ENCODE measurements around the gene RYR3. TPM values are rescaled to one million over a fixed set of nuclear protein-coding genes. Genes with fewer than 3 reads are reported as not detected.

RYR3 gene
- total RNA-seq, 1 donor from 2014 or later = 0.07 TPM

DNA sequence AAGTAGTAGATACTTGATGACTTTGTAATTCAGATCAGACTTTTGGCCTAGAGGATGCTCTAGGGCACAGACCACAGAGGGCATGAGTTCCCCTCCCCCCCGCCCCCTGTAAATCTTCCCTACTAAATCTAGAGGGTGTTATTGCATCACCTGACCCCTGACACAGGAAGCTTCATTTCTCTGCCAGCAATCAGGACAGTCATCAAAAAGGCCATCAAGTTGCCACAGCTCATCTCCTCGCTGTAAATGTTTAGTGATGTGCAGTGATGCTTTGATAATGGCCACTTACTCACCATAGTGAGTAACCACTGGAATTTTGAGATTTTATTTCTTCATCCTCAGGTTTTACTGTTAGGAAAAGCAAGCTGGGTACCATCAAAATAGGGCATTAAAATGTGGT lies 368.3 kb downstream of the RYR3 start:
- Mint-ChIP-seq H3K27me3 (ENCODE audit: low read depth) (peaks cover 40% of the 10 kb centered on the region), H3K4me3 (ENCODE audit: unreplicated experiment) (no peak overlapping the region), H3K36me3 (ENCODE audit: low read depth) (no peaks in the 10 kb centered on the region), H3K27ac (ENCODE audit: unreplicated experiment) (no peak overlapping the region), H3K4me1 (ENCODE audit: low read depth) (no peaks in the 10 kb centered on the region), H3K9me3 (ENCODE audit: low read depth) (no peaks in the 10 kb centered on the region)
- TF ChIP-seq, protein P1, sequence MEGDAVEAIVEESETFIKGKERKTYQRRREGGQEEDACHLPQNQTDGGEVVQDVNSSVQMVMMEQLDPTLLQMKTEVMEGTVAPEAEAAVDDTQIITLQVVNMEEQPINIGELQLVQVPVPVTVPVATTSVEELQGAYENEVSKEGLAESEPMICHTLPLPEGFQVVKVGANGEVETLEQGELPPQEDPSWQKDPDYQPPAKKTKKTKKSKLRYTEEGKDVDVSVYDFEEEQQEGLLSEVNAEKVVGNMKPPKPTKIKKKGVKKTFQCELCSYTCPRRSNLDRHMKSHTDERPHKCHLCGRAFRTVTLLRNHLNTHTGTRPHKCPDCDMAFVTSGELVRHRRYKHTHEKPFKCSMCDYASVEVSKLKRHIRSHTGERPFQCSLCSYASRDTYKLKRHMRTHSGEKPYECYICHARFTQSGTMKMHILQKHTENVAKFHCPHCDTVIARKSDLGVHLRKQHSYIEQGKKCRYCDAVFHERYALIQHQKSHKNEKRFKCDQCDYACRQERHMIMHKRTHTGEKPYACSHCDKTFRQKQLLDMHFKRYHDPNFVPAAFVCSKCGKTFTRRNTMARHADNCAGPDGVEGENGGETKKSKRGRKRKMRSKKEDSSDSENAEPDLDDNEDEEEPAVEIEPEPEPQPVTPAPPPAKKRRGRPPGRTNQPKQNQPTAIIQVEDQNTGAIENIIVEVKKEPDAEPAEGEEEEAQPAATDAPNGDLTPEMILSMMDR (IDR thresholded peaks at IDR 0.05) = no peak
- no peak for DNase-seq (ENCODE audit: low spot score)

DNA sequence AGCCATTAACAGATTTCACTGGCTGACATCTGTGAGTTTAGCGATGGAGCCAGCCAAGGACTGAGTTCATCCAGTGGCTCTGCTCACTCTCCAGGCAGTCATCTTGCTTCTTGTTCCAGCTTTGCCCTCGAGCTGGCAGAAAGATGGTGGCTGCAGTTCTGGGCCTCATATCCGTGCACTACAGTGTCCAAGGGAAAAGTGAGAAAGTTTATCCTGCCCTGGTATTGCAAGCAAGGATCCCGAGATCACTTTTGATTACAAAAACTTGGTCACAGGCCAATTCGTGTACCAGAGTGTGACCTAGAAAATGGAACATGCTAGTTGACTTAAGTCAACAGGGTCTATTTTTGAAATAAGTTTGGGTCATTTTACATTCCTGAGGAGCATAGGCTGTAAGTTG lies 369.6 kb downstream of the RYR3 start:
- TF ChIP-seq, protein P1 (IDR thresholded peaks at IDR 0.05) = no peak
- H3K36me3 Mint-ChIP-seq (ENCODE audit: low read depth) = no peaks in the 10 kb centered on the region

DNA sequence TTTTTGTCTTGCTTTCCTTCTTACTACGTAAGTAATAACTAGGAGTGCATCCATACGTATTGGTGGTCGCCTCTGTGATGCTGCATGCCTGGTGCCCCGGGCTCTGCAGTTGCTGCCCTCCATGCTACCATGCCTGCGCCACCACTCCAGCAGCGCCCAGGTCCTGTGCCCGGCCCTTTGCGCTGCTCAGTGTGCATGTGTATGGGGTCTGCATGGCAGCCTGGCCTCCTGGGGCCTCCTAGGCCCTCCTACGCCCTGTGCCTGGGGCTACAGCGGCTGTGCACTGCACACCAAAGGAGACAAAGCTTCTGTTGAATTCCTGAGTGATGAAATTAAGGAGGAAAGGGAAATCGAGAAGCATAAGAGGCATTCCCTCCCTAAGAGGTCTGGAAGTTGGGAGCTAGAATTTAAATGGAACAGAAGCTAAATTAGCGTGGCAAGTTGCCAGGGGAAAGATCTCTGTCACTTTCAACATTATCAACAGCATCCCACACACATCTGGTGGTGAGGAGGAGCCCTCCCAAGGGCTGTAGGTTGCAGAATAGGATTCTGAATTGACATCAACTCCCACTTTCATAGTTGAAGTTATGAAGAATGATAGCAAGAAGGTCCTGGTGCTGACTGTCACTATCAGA lies 382.5 kb downstream of the RYR3 start:
- Mint-ChIP-seq H3K36me3 (ENCODE audit: low read depth) (no peaks in the 10 kb centered on the region), H3K27ac (ENCODE audit: unreplicated experiment) (no peak overlapping the region), H3K9me3 (ENCODE audit: low read depth) (no peaks in the 10 kb centered on the region), H3K27me3 (ENCODE audit: low read depth) (peaks cover 28% of the 10 kb centered on the region), H3K4me1 (ENCODE audit: low read depth) (no peaks in the 10 kb centered on the region), H3K4me3 (ENCODE audit: unreplicated experiment) (no peak overlapping the region)
- DNase-seq (ENCODE audit: low spot score) = no peak
- TF ChIP-seq, protein P1 (IDR thresholded peaks at IDR 0.05) = no peak

More for the DNA sequence above, 369.6 kb downstream of the RYR3 start:
- Mint-ChIP-seq H3K27ac (ENCODE audit: unreplicated experiment) (no peak overlapping the region), H3K27me3 (ENCODE audit: low read depth) (peaks cover 44% of the 10 kb centered on the region), H3K4me3 (ENCODE audit: unreplicated experiment) (no peak overlapping the region), H3K4me1 (ENCODE audit: low read depth) (no peaks in the 10 kb centered on the region), H3K9me3 (ENCODE audit: low read depth) (no peaks in the 10 kb centered on the region)
- DNase-seq (ENCODE audit: low spot score) = no peak

DNA sequence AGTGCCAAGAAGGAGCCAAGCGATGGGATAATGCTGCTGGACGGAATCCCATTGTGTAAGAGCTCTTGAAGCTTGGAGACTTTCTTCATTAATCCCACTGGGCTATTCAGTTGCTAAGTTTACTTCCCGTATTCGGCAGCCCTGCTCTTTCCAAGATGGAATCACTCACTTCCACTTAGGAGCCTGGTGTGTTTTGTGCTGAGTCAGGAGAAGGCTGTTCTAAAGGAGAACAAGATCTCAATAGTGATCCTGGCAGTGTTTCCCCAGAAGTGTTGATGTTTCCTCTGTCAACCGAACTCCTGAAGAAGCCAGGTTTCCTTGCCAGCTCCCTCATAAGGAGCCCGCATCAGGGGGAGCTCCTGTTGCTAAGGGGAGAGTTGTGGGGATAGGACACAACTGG lies 387.4 kb downstream of the RYR3 start:
- H3K9me3 Mint-ChIP-seq (ENCODE audit: low read depth) = no peaks in the 10 kb centered on the region
- peaks cover 35% of the 10 kb centered on the region for H3K27me3 Mint-ChIP-seq (ENCODE audit: low read depth)
- H3K36me3 Mint-ChIP-seq (ENCODE audit: low read depth) = no peaks in the 10 kb centered on the region
- TF ChIP-seq, protein P1 (IDR thresholded peaks at IDR 0.05) = no peak
- no peak for DNase-seq (ENCODE audit: low spot score)
- no peak overlapping the region for H3K27ac Mint-ChIP-seq (ENCODE audit: unreplicated experiment)
- no peak overlapping the region for H3K4me3 Mint-ChIP-seq (ENCODE audit: unreplicated experiment)
- H3K4me1 Mint-ChIP-seq (ENCODE audit: low read depth) = peaks cover 5% of the 10 kb centered on the region

DNA sequence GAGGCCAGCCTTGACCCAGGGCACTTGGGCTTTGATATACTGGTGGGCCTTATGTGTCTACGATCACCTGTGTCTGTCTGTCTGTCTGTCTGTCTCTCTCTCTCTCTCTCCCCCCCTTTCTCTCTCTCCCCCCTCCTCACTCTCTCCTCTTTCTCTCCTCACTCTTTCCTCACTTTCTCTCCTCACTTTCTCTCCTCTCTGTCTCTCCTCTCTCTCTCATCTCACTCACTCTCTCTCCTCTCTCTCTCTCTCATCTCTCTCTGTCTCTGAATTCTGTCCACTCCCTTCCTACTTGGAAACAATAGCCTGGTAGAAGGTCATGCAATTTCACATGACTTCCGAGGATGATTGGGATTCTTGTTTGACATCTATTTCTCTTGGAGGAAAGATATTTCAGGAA lies 388.4 kb downstream of the RYR3 start:
- TF ChIP-seq, protein P1 (IDR thresholded peaks at IDR 0.05) = no peak
- no peak for DNase-seq (ENCODE audit: low spot score)
- peaks cover 5% of the 10 kb centered on the region for H3K4me1 Mint-ChIP-seq (ENCODE audit: low read depth)

More for the DNA sequence above, 388.4 kb downstream of the RYR3 start:
- Mint-ChIP-seq H3K9me3 (ENCODE audit: low read depth) (no peaks in the 10 kb centered on the region), H3K36me3 (ENCODE audit: low read depth) (no peaks in the 10 kb centered on the region), H3K4me3 (ENCODE audit: unreplicated experiment) (no peak overlapping the region), H3K27ac (ENCODE audit: unreplicated experiment) (no peak overlapping the region), H3K27me3 (ENCODE audit: low read depth) (peaks cover 29% of the 10 kb centered on the region)

All from chondrocyte (in vitro differentiated cells).